ENCODE measurements around the gene NLN.

The NLN gene

GRCh38 chr5:65750938-65751337 is 28.9 kb downstream of the NLN start (continued):
- TF ChIP-seq ZNF148 (tag by site-specific recombination; IDR thresholded peaks at IDR 0.05; ENCODE audit: borderline replicate concordance) (no peak), ZNF791 (tag by site-specific recombination; IDR thresholded peaks at IDR 0.05) (no peak), PATZ1 (tag by site-specific recombination; IDR thresholded peaks at IDR 0.05) (no peak), ZNF585B (tag by site-specific recombination; IDR thresholded peaks at IDR 0.05) (no peak), TSHZ1 (tag by site-specific recombination; IDR thresholded peaks at IDR 0.05; ENCODE audit: borderline replicate concordance) (no peak), REST (tag by site-specific recombination; IDR thresholded peaks at IDR 0.05) (no peak), ZNF48 (tag by site-specific recombination; IDR thresholded peaks at IDR 0.05) (no peak), PRDM2 (tag by site-specific recombination; IDR thresholded peaks at IDR 0.05; ENCODE audit: borderline replicate concordance) (no peak), ZFP3 (tag by site-specific recombination; IDR thresholded peaks at IDR 0.05; ENCODE audit: low read depth) (no peak), GFI1B (tag by site-specific recombination; IDR thresholded peaks at IDR 0.05) (no peak), ZNF549 (tag by site-specific recombination; IDR thresholded peaks at IDR 0.05) (no peak)
